GM12878 (cell line): Measurements from ENCODE around the gene RPL9. TPM values are rescaled to one million over a fixed set of nuclear protein-coding genes. Genes with fewer than 3 reads are reported as not detected.

ENCODE experiments used
- ATAC-seq: fragments of 200-7000 bp; cut with Tn5 transposase; 3 replicates; pipeline ENCODE4 v1.9.1; 2020; ENCODE audit warnings: mild to moderate bottlenecking, moderate library complexity
- BruUV-seq: library from RNA; stranded (reverse); fragments of 400-500 nt; replicated peaks from 2 replicates; lab custom pipeline; 2021; lab: Mats Ljungman, UMichigan
- CTCF ChIA-PET: fragments of 300-600 bp; sonication (Branson Sonifier 250); formaldehyde crosslinking; extraction: SDS; loops from one replicate; lab custom pipeline; 2021; ENCODE audit warnings: inconsistent platforms; lab: Yijun Ruan, JAX
- POLR2A ChIA-PET: fragments of 350-600 bp; formaldehyde crosslinking; extraction: SDS; loops from one replicate; lab custom pipeline; 2021; ENCODE audit warnings: inconsistent platforms; lab: Charles Lee
- RAD21 ChIA-PET: fragments of 300-600 bp; sonication (Branson Sonifier 250); formaldehyde crosslinking; loops from one replicate; lab custom pipeline; 2023; ENCODE audit warnings: antibody characterized with exemption; ENCODE audit not compliant: unreplicated experiment; lab: Charles Lee
- SMC1A ChIA-PET: fragments of 300-600 bp; sonication (Branson Sonifier 250); formaldehyde crosslinking; loops from one replicate; lab custom pipeline; 2023; ENCODE audit not compliant: unreplicated experiment, uncharacterized antibody; lab: Charles Lee
- DNase-seq: peaks from one replicate; pipeline ENCODE4 v3.0.0-alpha.2; 2011; ENCODE audit warnings: low read depth, low spot score
- FAIRE-seq: peaks from 3 replicates; lab custom pipeline; 2011; peaks lifted over from hg19 to GRCh38; lab: Jason Lieb, UNC
- H2AFZ ChIP-seq: 2 replicates; pipeline ENCODE4 v1.6.0; 2011; ENCODE audit warnings: low read depth, low read length, control low read depth; ENCODE audit not compliant: control insufficient read depth
- H3K27ac ChIP-seq: 2 replicates; pipeline ENCODE4 v1.5.1; 2011; ENCODE audit warnings: control low read depth; ENCODE audit not compliant: control insufficient read depth, insufficient read depth
- H3K27me3 ChIP-seq, 2 experiments: replicated peaks in 1 of 2; 2 replicates each; pipeline versions ENCODE4 v1.6.0 to v1.6.1; 2011; ENCODE audit warnings: low read length in 1 of 2; ENCODE audit not compliant: control insufficient read depth in 2 of 2, insufficient read depth in 2 of 2
- H3K36me3 ChIP-seq, 2 experiments: 2 replicates each; pipeline ENCODE4 v1.5.1; 2011; ENCODE audit warnings: low read length in 1 of 2; ENCODE audit not compliant: control insufficient read depth in 2 of 2, insufficient read depth in 2 of 2
- H3K4me1 ChIP-seq: 2 replicates; pipeline ENCODE4 v1.6.1; 2011; ENCODE audit warnings: mild to moderate bottlenecking, low read length, moderate library complexity, mixed read lengths; ENCODE audit not compliant: control insufficient read depth, insufficient read depth
- H3K4me2 ChIP-seq: 2 replicates; pipeline ENCODE4 v1.6.0; 2011; ENCODE audit warnings: control low read depth; ENCODE audit not compliant: control insufficient read depth, insufficient read depth
- H3K4me3 ChIP-seq: fragments of 200-600 bp; sonication (generic); 2 replicates; pipeline ENCODE4 v1.5.1; 2016
- H3K79me2 ChIP-seq: 2 replicates; pipeline ENCODE4 v1.6.0; 2011; ENCODE audit warnings: low read length; ENCODE audit not compliant: control insufficient read depth, insufficient read depth
- H3K9ac ChIP-seq: 2 replicates; pipeline ENCODE4 v1.8.0; 2011; ENCODE audit warnings: low read length, control low read depth, mixed read lengths; ENCODE audit not compliant: control insufficient read depth, insufficient read depth
- H3K9me3 ChIP-seq: replicated peaks from 3 replicates; pipeline ENCODE4 v1.5.1; 2011; ENCODE audit warnings: mild to moderate bottlenecking, low read length; ENCODE audit not compliant: control insufficient read depth, insufficient read depth
- H4K20me1 ChIP-seq: 2 replicates; pipeline ENCODE4 v1.6.0; 2011; ENCODE audit not compliant: control insufficient read depth, insufficient read depth
- BCLAF1 ChIP-seq: fragments of 450-650 bp; IDR thresholded peaks from 2 replicates; pipeline ENCODE4 v1.6.1; 2017; ENCODE audit warnings: antibody characterized with exemption, mild to moderate bottlenecking, moderate library complexity
- IKZF2 ChIP-seq, 2 experiments: fragments of 450-650 bp; IDR thresholded peaks; 2 replicates each; pipeline ENCODE4 v1.6.1; 2017; ENCODE audit warnings: mild to moderate bottlenecking in 2 of 2, moderate library complexity in 2 of 2
- KLF5 ChIP-seq: fragments of 450-650 bp; IDR thresholded peaks from 2 replicates; pipeline ENCODE4 v1.6.1; 2014; ENCODE audit warnings: mild to moderate bottlenecking; ENCODE audit not compliant: partially characterized antibody
- PAX5 ChIP-seq: IDR thresholded peaks from 2 replicates; pipeline ENCODE4 v1.6.1; 2011; ENCODE audit warnings: low read depth, low read length, borderline replicate concordance
- YBX1 ChIP-seq: fragments of 450-650 bp; IDR thresholded peaks from 2 replicates; pipeline ENCODE4 v1.6.1; 2016; ENCODE audit warnings: antibody characterized with exemption
- ZBED1 ChIP-seq: IDR thresholded peaks from 2 replicates; pipeline ENCODE4 v1.6.1; 2016; ENCODE audit warnings: borderline replicate concordance
- ZBTB11 ChIP-seq: fragments of 450-650 bp; formaldehyde crosslinking; IDR thresholded peaks from 2 replicates; pipeline ENCODE4 v1.5.0; 2022; ENCODE audit warnings: mild to moderate bottlenecking, missing genetic modification characterization
- ZNF274 ChIP-seq: IDR thresholded peaks from one replicate; pipeline ENCODE4 v1.8.0; 2011; ENCODE audit not compliant: insufficient read length, insufficient read depth
- WGBS: methylation state at CpG from one replicate; pipeline ENCODE4 v1.1.6; 2016; ENCODE audit warnings: low lambda C conversion rate; ENCODE audit not compliant: insufficient replicate concordance, insufficient coverage; ENCODE audit errors: missing lambda C conversion rate; 5-methylcytosine and 5-hydroxymethylcytosine counted together
- in situ Hi-C: fragments of 300-500 bp; cut with MboI; formaldehyde crosslinking; loops from 9 replicates; pipeline ENCODE4 v1.14.3; 2018; ENCODE audit warnings: mixed read lengths
- intact Hi-C: fragments of 100-400 bp; cut with micrococcal nuclease; formaldehyde crosslinking; loops from one replicate; pipeline ENCODE4 v1.14.2; 2022; ENCODE audit not compliant: unreplicated experiment
- polyA plus RNA-seq, 11 experiments: library from polyadenylated mRNA; depleted of rRNA in 4 of 11; unstranded in 6 of 11; stranded (reverse) in 5 of 11; fragments of >200 nt; fragmentation: Nextera tagmentation in 4 of 11; fragmentation: Illumina TruSeq in 1 of 11; extraction: Ambion mirVana in 4 of 11; extraction: Trizol in 1 of 11; gene quantifications; 1 replicate in 1 of 11; 2 replicates in 10 of 11; pipeline versions ENCODE4 v1.2.1 to v1.2.3, GENCODE V29; 2011 to 2016; ENCODE audit warnings: inconsistent platforms in 2 of 11, missing spikeins in 2 of 11, low read depth in 1 of 11
- total RNA-seq, 4 experiments: library from RNA; depleted of rRNA in 3 of 4; stranded (reverse); fragments of >200 nt in 3 of 4; fragmentation: Illumina TruSeq in 1 of 4; extraction: Trizol in 1 of 4; gene quantifications; 2 replicates each; pipeline versions ENCODE4 v1.2.1 to v1.2.3, GENCODE V29; 2013 to 2021

The RPL9 gene
- total and polyA plus RNA-seq, 10 of the 15 experiments (the other 5 are each of a cell fraction or from before 2014, with no cell fraction given): 1,006 to 4,767 (median 2,910) TPM

GRCh38 chr4:39480902-39481695, 22.4 kb upstream of the RPL9 start (continued):
- TF ChIP-seq ZNF274: no peak
- no peak for TF ChIP-seq KLF5
- no peak for TF ChIP-seq BCLAF1

- H4K20me1 ChIP-seq: no peaks in the 10 kb centered on the region
- no peak overlapping the region for H3K4me3 ChIP-seq
- ChIA-PET POLR2A (no interaction called here), SMC1A (no interaction called here), RAD21 (no interaction called here), CTCF (interaction anchor here (2.1 kb wide), 1 partner anchor 11 kb away, joined by 9 read pairs; no protein-coding TSS in a partner anchor)
- WGBS: 95% methylated on average over 24 of the region's 27 CpGs
- in situ Hi-C loops (no loop called here), intact Hi-C loops (no loop called here)
- TF ChIP-seq YBX1: no peak
- no peak for TF ChIP-seq ZBTB11 (CRISPR knock-in tag)
- TF ChIP-seq ZBED1: no peak
- no peak for TF ChIP-seq PAX5
- no peak for TF ChIP-seq IKZF2 (IDR thresholded peaks at IDR 0.05)
- peaks cover 0 to 5% of the 10 kb centered on the region in 2 experiments; a peak in 3 of 4 replicates for H3K36me3 ChIP-seq
- H3K9ac ChIP-seq: no peak overlapping the region
- H3K79me2 ChIP-seq: no peaks in the 10 kb centered on the region
- H3K27ac ChIP-seq: no peak overlapping the region
- no TSS peak for BruUV-seq
- H3K4me2 ChIP-seq: no peak overlapping the region
- H3K27me3 ChIP-seq: no peaks in the 10 kb centered on the region
- no peak overlapping the region for H2AFZ ChIP-seq
- H3K9me3 ChIP-seq: no peaks in the 10 kb centered on the region
- FAIRE-seq (no peak), ATAC-seq (no peak), DNase-seq (no peak)
- H3K4me1 ChIP-seq: no peaks in the 10 kb centered on the region
Observed at GRCh38 chr4:39480251-39480650, 21.5 kb upstream of the RPL9 start.
